PC-3 (cell line): ENCODE data around the gene MAPKAPK3. TPM values are rescaled to one million over a fixed set of nuclear protein-coding genes. Genes with fewer than 3 reads are reported as not detected.

Experiments used
- ATAC-seq: fragments of 200-7000 bp; cut with Tn5 transposase; 2 replicates; pipeline ENCODE4 v1.9.1; 2020; ENCODE audit warnings: mild to moderate bottlenecking, moderate library complexity
- BruUV-seq: library from RNA; stranded (reverse); fragments of 400-500 nt; replicated peaks from 2 replicates; lab custom pipeline; 2021; lab: Mats Ljungman, UMichigan
- CTCF ChIA-PET: fragments of 300-600 bp; sonication (Branson Sonifier 250); formaldehyde crosslinking; loops from one replicate; lab custom pipeline; 2022; ENCODE audit warnings: antibody characterized with exemption; lab: Charles Lee
- POLR2A ChIA-PET: fragments of 300-600 bp; sonication (Branson Sonifier 250); formaldehyde crosslinking; loops from one replicate; lab custom pipeline; 2022; ENCODE audit warnings: antibody characterized with exemption; ENCODE audit not compliant: unreplicated experiment; lab: Charles Lee
- DNase-seq: peaks from one replicate; pipeline ENCODE4 v3.0.0-alpha.2; 2015
- H2AFZ ChIP-seq: fragments of 300-600 bp; sonication (generic); 2 replicates; pipeline ENCODE4 v1.6.0; 2016; ENCODE audit warnings: antibody characterized with exemption, low read length
- H3F3A ChIP-seq: fragments of 300-600 bp; sonication (generic); one replicate; pipeline ENCODE4 v1.6.0; 2017; ENCODE audit warnings: antibody characterized with exemption, low read length, control low read depth, mild to moderate bottlenecking; ENCODE audit not compliant: unreplicated experiment
- H3K27ac ChIP-seq: fragments of 300-600 bp; sonication (generic); 2 replicates; pipeline ENCODE4 v1.5.1; 2016; ENCODE audit warnings: mild to moderate bottlenecking, low read length
- H3K27me3 ChIP-seq: fragments of 300-600 bp; sonication (generic); 2 replicates; pipeline ENCODE4 v1.6.1; 2016; ENCODE audit warnings: low read length, mixed read lengths
- H3K36me3 ChIP-seq: fragments of 300-600 bp; sonication (generic); 2 replicates; pipeline ENCODE4 v1.6.1; 2016; ENCODE audit warnings: low read depth, mixed run types, low read length, mixed read lengths
- H3K4me1 ChIP-seq: fragments of 300-600 bp; sonication (generic); 2 replicates; pipeline ENCODE4 v1.5.1; 2016; ENCODE audit warnings: low read length; ENCODE audit not compliant: insufficient read depth
- H3K4me2 ChIP-seq: fragments of 300-600 bp; sonication (generic); 2 replicates; pipeline ENCODE4 v1.6.0; 2016; ENCODE audit warnings: low read length
- H3K4me3 ChIP-seq: fragments of 300-600 bp; sonication (generic); 2 replicates; pipeline ENCODE4 v1.5.1; 2016; ENCODE audit warnings: mild to moderate bottlenecking, low read length, mixed read lengths
- H3K79me2 ChIP-seq: fragments of 300-600 bp; sonication (generic); 2 replicates; pipeline ENCODE4 v1.6.1; 2017; ENCODE audit warnings: low read length, mixed read lengths
- H3K9ac ChIP-seq: fragments of 300-600 bp; sonication (generic); 2 replicates; pipeline ENCODE4 v1.6.0; 2016; ENCODE audit warnings: mild to moderate bottlenecking, low read length
- H3K9me2 ChIP-seq: fragments of 300-600 bp; sonication (generic); replicated peaks from 2 replicates; pipeline ENCODE4 v1.6.1; 2016; ENCODE audit warnings: mixed run types, low read length, mixed read lengths
- H3K9me3 ChIP-seq: fragments of 300-600 bp; sonication (generic); 2 replicates; pipeline ENCODE4 v1.6.1; 2016; ENCODE audit warnings: low read length, mixed read lengths
- H4K20me1 ChIP-seq: fragments of 300-600 bp; sonication (generic); 2 replicates; pipeline ENCODE4 v1.6.1; 2016; ENCODE audit warnings: low read length, mixed read lengths
- EZH2 ChIP-seq: fragments of 300-600 bp; sonication (generic); IDR thresholded peaks from one replicate; pipeline ENCODE4 v1.6.1; 2017; ENCODE audit warnings: antibody characterized with exemption, mild to moderate bottlenecking, low read length; ENCODE audit not compliant: unreplicated experiment
- EZH2phosphoT487 ChIP-seq: fragments of 300-600 bp; sonication (generic); IDR thresholded peaks from 2 replicates; pipeline ENCODE4 v1.6.1; 2018; ENCODE audit warnings: mild to moderate bottlenecking, antibody characterized with exemption, low read length, borderline replicate concordance
- intact Hi-C: fragments of 100-400 bp; cut with micrococcal nuclease; formaldehyde crosslinking; loops from 2 replicates; pipeline ENCODE4 v1.9.0; 2023
- total RNA-seq: library from RNA; depleted of rRNA; stranded (reverse); fragments of >200 nt; gene quantifications from 2 replicates; pipeline ENCODE4 v1.2.3, GENCODE V29; 2014
- TF ChIP-seq, protein P1 (sequence below): fragments of 300-600 bp; sonication (generic); conservative IDR thresholded peaks from 2 replicates; pipeline ENCODE4 v1.5.1; 2017; ENCODE audit warnings: antibody characterized with exemption, low read depth, mild to moderate bottlenecking, low read length

MAPKAPK3 gene
- total RNA-seq, 1 experiment from 2014 or later, result 142 TPM

DNA sequence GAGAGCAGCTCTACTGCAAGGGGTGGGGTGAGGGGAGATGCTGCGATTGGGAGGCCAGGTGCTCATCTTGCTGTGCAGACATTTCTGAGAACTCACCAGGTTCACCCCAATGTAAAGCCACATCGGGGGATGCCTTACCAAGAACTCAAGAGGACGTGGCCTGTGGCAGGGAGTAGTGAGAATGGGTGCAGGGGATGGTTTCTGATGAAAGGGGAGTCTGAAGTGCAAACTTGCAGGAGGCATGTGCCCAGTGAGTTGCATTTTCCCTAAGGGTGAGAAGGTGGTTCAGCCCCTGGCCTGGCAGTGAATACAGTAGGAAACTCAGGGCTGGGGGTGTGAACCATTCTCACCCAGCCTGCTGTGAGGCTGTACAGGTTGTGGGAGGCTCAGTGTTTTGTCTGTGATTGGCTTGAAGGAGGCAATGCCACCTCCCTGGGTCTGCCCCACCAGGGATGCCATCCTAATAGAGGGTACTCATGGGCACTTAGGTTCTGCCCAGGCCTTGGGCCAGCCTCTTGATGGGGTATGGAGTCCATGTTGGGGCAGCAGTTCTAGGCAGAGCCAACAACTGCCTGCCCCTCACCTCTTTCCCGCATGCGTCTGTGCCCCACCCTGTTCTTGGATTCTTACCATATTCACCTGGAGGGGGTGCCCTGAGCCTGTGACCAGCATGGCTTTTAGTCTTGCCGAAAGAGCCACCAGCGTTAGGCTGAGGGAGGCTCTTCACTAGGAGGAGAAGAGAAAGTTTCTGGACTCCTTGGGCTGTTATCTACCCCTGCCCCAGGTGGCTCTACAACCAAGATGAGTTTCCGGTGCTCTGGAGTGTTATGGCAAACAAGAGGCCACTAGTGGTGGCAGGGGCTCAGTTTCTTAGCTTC, 43.1 kb upstream of the MAPKAPK3 start:
- H3K9ac ChIP-seq, result no peak overlapping the region
- no peak overlapping the region for H3K4me2 ChIP-seq
- TF ChIP-seq EZH2 (no peak), EZH2phosphoT487 (no peak)
- TF ChIP-seq, protein P1, sequence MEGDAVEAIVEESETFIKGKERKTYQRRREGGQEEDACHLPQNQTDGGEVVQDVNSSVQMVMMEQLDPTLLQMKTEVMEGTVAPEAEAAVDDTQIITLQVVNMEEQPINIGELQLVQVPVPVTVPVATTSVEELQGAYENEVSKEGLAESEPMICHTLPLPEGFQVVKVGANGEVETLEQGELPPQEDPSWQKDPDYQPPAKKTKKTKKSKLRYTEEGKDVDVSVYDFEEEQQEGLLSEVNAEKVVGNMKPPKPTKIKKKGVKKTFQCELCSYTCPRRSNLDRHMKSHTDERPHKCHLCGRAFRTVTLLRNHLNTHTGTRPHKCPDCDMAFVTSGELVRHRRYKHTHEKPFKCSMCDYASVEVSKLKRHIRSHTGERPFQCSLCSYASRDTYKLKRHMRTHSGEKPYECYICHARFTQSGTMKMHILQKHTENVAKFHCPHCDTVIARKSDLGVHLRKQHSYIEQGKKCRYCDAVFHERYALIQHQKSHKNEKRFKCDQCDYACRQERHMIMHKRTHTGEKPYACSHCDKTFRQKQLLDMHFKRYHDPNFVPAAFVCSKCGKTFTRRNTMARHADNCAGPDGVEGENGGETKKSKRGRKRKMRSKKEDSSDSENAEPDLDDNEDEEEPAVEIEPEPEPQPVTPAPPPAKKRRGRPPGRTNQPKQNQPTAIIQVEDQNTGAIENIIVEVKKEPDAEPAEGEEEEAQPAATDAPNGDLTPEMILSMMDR, result no peak
- BruUV-seq, result no TSS peak
- H3K4me1 ChIP-seq, result peaks cover 8% of the 10 kb centered on the region; the same call in 1 of the 2 replicates
- no peaks in the 10 kb centered on the region for H3F3A ChIP-seq
- peaks cover 3% of the 10 kb centered on the region; the same call in 1 of the 2 replicates for H3K36me3 ChIP-seq
- H3K27me3 ChIP-seq, result no peaks in the 10 kb centered on the region
- ChIA-PET CTCF (no interaction called here), POLR2A (no interaction called here)
- H3K9me2 ChIP-seq, result no peaks in the 10 kb centered on the region
- no peak overlapping the region for H3K4me3 ChIP-seq
- H3K79me2 ChIP-seq, result peaks cover 11% of the 10 kb centered on the region
- ATAC-seq (no peak), DNase-seq (no peak)
- H4K20me1 ChIP-seq, result no peaks in the 10 kb centered on the region
- intact Hi-C loops, result no loop called here
- H3K27ac ChIP-seq, result no peak overlapping the region
- H2AFZ ChIP-seq, result no peak overlapping the region
- no peaks in the 10 kb centered on the region for H3K9me3 ChIP-seq

- CTCF ChIA-PET, result no interaction called here
- no TSS peak for BruUV-seq
- POLR2A ChIA-PET, result no interaction called here
These were observed 42.5 kb upstream of the MAPKAPK3 start for GRCh38 chr3:50574444-50574831.

More at GRCh38 chr3:50574444-50574831, 42.5 kb upstream of the MAPKAPK3 start:
- intact Hi-C loops, result no loop called here
- H3K27ac ChIP-seq, result no peak overlapping the region
- DNase-seq (no peak), ATAC-seq (no peak)
- no peak overlapping the region for H3K4me3 ChIP-seq
- H3K9me3 ChIP-seq, result no peaks in the 10 kb centered on the region
- H3K9ac ChIP-seq, result no peak overlapping the region
- H3F3A ChIP-seq, result no peaks in the 10 kb centered on the region
- no peak overlapping the region for H3K4me2 ChIP-seq
- TF ChIP-seq, protein P1, result no peak
- TF ChIP-seq EZH2phosphoT487 (no peak), EZH2 (no peak)
- no peak overlapping the region for H2AFZ ChIP-seq
- H3K36me3 ChIP-seq, result peaks cover 3% of the 10 kb centered on the region; the same call in 1 of the 2 replicates
- H4K20me1 ChIP-seq, result no peaks in the 10 kb centered on the region
- H3K4me1 ChIP-seq, result peaks cover 8% of the 10 kb centered on the region; the same call in 1 of the 2 replicates
- no peaks in the 10 kb centered on the region for H3K9me2 ChIP-seq
- H3K79me2 ChIP-seq, result peaks cover 10% of the 10 kb centered on the region
- no peaks in the 10 kb centered on the region for H3K27me3 ChIP-seq
